ENCODE measurements around the gene FLOT2.

DNA sequence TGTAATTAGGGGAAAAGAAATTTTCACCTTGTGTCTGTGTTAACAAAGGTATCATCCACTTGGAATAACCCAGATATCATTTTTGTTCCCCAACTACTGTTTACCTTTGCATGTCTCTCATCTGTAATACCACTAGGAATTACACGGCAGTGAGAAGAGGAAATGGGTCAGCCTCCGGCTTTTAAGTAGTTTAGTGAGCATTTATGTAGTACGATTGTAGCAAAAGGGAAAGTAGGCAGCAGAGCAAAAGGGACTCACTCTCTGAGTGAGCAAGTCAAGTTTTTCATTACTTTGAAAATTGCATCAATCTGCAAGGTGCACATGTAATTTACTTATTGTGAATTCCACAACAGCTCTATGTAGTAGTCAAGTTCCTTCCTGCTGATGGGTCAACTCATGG is 42.6 kb upstream of the FLOT2 start:
- TF ChIP-seq, protein P1, sequence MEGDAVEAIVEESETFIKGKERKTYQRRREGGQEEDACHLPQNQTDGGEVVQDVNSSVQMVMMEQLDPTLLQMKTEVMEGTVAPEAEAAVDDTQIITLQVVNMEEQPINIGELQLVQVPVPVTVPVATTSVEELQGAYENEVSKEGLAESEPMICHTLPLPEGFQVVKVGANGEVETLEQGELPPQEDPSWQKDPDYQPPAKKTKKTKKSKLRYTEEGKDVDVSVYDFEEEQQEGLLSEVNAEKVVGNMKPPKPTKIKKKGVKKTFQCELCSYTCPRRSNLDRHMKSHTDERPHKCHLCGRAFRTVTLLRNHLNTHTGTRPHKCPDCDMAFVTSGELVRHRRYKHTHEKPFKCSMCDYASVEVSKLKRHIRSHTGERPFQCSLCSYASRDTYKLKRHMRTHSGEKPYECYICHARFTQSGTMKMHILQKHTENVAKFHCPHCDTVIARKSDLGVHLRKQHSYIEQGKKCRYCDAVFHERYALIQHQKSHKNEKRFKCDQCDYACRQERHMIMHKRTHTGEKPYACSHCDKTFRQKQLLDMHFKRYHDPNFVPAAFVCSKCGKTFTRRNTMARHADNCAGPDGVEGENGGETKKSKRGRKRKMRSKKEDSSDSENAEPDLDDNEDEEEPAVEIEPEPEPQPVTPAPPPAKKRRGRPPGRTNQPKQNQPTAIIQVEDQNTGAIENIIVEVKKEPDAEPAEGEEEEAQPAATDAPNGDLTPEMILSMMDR (IDR thresholded peaks at IDR 0.05) = no peak
- no peak for TF ChIP-seq EZH2 (IDR thresholded peaks at IDR 0.05; ENCODE audit: borderline replicate concordance, insufficient read depth, low read depth, low read length, poor library complexity, severe bottlenecking)

All from B cell (primary cell).